KMS-11 (cell line): ENCODE results near the gene ZNF483.

ENCODE experiments used
- H2AFZ ChIP-seq: fragments of 200-600 bp; sonication (generic); 2 replicates; pipeline ENCODE4 v1.6.1; 2016; ENCODE audit warnings: antibody characterized with exemption, mixed run types, low read depth
- H3K27ac ChIP-seq: fragments of 200-600 bp; sonication (generic); 2 replicates; pipeline ENCODE4 v1.6.1; 2016; ENCODE audit warnings: mild to moderate bottlenecking, mixed run types
- H3K27me3 ChIP-seq: fragments of 200-600 bp; sonication (generic); 2 replicates; pipeline ENCODE4 v1.6.1; 2017; ENCODE audit warnings: mild to moderate bottlenecking, low read depth, mixed run types, moderate library complexity; ENCODE audit not compliant: insufficient read depth
- H3K36me3 ChIP-seq: fragments of 200-600 bp; sonication (generic); 2 replicates; pipeline ENCODE4 v1.6.1; 2017; ENCODE audit warnings: mild to moderate bottlenecking, mixed run types; ENCODE audit not compliant: insufficient read depth
- H3K4me1 ChIP-seq: fragments of 200-600 bp; sonication (generic); 2 replicates; pipeline ENCODE4 v1.6.1; 2016; ENCODE audit warnings: mild to moderate bottlenecking, low read depth, mixed run types; ENCODE audit not compliant: poor library complexity, severe bottlenecking
- H3K4me2 ChIP-seq: fragments of 200-600 bp; sonication (generic); 2 replicates; pipeline ENCODE4 v1.7.0; 2016; ENCODE audit warnings: mild to moderate bottlenecking, mixed run types
- H3K4me3 ChIP-seq: fragments of 200-600 bp; sonication (generic); IDR thresholded peaks from 2 replicates; pipeline ENCODE4 v1.6.1; 2017; ENCODE audit warnings: low read depth, low read length, mixed read lengths; ENCODE audit not compliant: insufficient read depth
- H3K79me2 ChIP-seq: fragments of 200-600 bp; sonication (generic); 2 replicates; pipeline ENCODE4 v1.6.1; 2016; ENCODE audit warnings: low read depth, mixed run types; ENCODE audit not compliant: insufficient read depth
- H3K9ac ChIP-seq: fragments of 200-600 bp; sonication (generic); 2 replicates; pipeline ENCODE4 v1.6.1; 2016; ENCODE audit warnings: mild to moderate bottlenecking, mixed run types
- H4K20me1 ChIP-seq: fragments of 200-600 bp; sonication (generic); 2 replicates; pipeline ENCODE4 v1.6.1; 2016; ENCODE audit warnings: mild to moderate bottlenecking, mixed run types; ENCODE audit not compliant: insufficient read depth
- TF ChIP-seq, protein P1 (sequence below): fragments of 200-600 bp; sonication (generic); conservative IDR thresholded peaks from 2 replicates; pipeline ENCODE4 v1.6.1; 2017; ENCODE audit warnings: low read depth, mild to moderate bottlenecking, antibody characterized with exemption, low read length, moderate library complexity, mixed read lengths

The ZNF483 gene

DNA sequence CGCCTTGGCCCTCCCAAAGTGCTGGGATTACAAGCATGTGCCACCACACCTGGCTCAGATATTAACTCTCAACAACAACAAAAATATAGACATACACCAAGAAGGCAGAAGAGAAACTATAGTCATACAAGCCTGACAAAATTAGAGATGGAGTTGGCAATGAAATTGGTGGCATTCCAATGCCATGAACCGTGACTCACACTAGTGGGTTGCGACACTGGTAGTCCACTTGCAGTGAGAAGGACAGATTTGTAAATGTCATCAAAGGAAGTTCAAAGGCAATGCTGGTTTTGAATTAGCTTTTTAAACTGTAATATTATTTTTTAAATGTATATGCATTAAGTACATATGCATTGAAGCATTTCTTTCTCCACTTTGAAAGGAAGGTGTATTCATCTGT, 97.6 kb downstream of the ZNF483 start:
- no peaks in the 10 kb centered on the region for H3K79me2 ChIP-seq
- H3K27me3 ChIP-seq, result no peaks in the 10 kb centered on the region
- no peak overlapping the region for H3K27ac ChIP-seq
- TF ChIP-seq, protein P1, sequence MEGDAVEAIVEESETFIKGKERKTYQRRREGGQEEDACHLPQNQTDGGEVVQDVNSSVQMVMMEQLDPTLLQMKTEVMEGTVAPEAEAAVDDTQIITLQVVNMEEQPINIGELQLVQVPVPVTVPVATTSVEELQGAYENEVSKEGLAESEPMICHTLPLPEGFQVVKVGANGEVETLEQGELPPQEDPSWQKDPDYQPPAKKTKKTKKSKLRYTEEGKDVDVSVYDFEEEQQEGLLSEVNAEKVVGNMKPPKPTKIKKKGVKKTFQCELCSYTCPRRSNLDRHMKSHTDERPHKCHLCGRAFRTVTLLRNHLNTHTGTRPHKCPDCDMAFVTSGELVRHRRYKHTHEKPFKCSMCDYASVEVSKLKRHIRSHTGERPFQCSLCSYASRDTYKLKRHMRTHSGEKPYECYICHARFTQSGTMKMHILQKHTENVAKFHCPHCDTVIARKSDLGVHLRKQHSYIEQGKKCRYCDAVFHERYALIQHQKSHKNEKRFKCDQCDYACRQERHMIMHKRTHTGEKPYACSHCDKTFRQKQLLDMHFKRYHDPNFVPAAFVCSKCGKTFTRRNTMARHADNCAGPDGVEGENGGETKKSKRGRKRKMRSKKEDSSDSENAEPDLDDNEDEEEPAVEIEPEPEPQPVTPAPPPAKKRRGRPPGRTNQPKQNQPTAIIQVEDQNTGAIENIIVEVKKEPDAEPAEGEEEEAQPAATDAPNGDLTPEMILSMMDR, result no peak
- no peaks in the 10 kb centered on the region for H4K20me1 ChIP-seq
- H3K4me3 ChIP-seq, result no peak overlapping the region
- no peak overlapping the region for H2AFZ ChIP-seq
- H3K4me1 ChIP-seq, result no peaks in the 10 kb centered on the region
- no peak overlapping the region for H3K4me2 ChIP-seq
- H3K9ac ChIP-seq, result no peak overlapping the region
- H3K36me3 ChIP-seq, result no peaks in the 10 kb centered on the region
